NOMO-1 (cell line): ENCODE data around the gene NRF1.

Source experiments
- DNase-seq, 2 experiments: peaks; one replicate each; lab custom pipeline; 2025; ENCODE audit not compliant: unreplicated experiment in 2 of 2; lab: John Stamatoyannopoulos, UW

NRF1 gene

DNA sequence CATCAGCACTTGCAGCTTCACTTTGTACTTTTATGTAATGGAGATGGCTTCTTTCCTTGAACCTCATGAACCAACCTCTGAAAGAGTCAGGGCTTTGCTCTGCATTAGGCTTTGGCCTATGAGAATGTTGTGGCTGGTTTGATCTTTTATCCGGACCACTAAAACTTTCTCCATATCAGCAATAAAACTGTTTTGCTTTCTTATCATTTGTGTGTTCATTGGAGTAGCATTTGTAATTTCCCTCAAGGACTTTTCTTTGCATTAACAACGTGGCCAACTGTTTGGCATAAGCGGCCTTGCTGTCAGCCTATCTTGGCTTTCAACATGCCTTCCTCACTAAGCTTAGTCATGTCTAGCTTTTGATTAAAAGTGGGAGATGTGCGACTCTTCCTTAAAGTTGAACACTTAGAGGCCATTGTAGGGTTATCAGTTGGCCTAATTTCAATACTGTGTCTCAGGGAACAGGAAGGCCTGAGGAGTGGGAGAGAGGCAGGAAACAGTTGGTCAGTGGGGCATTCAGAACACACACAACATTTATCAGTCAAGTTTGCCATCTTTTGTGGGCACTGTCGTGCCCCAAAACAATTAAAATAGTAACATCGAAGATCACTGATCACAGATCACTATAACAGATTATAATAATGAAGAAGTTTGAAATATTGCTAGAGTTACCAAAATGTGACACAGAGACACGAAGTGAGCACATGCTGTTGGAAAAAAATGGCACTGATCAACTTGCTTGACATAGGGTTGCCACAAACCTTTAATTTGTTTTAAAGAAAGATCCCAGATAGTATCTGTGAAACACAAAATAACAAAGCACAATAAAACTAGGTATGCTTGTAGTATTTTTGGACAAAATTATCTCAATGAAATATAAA lies 64.7 kb downstream of the NRF1 start:
- no peak for DNase-seq

DNA sequence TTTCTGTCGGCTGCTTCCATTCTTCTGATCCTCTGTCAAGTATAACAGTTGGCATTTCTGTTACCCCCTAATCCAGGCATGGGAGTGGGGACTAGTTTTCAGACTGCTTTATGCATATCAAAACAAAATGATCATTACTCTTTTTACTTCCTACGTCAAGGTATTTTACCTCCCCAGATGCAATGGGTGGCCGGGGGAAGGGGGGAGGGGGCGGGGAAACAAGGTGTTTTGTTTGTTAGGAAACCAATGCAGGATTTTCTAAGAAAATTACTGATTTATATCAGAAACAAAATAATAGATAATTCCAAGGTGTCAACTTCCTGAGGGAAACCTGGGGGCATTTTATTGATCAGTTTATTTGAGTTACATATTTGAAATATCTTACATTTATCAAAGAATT lies 66.3 kb downstream of the NRF1 start:
- DNase-seq, result no peak

DNA sequence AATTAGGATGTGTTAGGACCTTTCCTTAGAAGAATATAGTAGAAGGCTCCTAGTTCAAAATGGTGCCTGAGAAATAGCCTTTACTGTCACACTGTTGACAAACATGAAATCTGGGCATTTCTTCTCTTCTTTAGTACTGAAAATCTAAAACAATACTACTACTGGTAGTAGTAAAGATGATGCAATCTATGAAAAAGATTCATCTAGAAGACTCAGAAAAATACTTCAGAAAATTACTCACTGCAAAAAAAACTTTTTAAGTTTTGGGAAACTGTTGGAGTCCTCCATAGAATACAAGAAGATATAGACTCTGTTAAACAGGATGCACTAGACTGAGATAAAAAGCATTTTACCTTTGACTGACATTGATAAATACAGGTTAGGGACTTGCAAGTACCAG lies 67.1 kb downstream of the NRF1 start:
- DNase-seq, result no peak

DNA sequence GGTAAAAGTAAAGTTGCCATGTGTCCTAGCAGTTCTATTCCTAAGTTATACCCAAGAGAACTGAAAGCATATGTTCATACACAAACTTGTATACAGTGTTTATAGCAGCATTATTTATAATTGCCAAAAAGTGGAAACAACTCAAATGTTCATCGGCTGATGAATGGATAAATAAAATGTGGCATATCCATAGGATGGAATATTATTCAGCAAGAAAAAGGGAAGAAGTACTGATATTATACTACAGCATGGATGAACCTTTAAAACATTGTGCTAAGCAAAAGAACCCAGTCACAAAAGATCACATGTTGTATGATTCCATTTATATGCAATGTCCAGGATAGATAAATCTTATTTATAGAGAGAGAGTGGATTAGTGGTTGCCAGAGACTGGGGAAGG lies 68.9 kb downstream of the NRF1 start:
- DNase-seq, result no peak

DNA sequence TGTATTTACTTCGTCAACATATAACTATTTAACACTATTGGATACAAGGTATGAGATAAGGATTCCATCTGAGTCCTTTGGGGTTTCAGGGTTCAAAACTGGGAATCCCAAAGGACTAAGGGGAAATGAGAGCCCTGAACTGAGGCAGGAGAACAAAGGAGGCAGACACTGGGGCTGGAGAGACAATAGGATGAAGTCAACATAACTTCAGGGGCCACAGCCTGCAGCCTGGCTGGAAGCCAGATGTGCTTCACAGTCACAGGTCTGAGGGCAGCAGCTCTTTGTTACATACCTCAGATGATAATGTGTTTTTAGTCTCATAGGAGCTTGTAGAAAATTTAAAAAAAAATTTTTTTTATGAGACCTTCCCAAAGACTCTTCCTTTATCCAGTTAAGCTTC lies 73.3 kb downstream of the NRF1 start:
- no peak for DNase-seq

DNA sequence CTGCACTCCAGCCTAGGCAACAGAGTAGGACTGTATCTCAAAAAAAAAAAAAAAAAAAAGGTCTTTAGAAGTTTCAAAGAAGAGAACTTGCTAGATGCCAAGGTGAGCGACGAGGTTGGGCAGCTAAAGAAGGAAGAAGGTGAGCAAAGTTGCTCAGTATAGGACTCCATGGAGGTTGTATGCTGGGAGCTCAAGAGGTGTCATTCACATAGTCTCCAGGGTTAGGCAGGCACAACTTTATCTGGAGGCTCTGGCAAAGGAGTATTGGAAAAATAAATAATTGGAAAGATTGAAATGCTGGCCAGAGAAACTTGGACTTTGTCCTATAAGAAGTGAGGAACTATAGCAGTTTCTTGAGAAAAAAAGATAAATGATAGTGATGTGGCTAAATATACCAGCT lies 74.5 kb downstream of the NRF1 start:
- no peak for DNase-seq

DNA sequence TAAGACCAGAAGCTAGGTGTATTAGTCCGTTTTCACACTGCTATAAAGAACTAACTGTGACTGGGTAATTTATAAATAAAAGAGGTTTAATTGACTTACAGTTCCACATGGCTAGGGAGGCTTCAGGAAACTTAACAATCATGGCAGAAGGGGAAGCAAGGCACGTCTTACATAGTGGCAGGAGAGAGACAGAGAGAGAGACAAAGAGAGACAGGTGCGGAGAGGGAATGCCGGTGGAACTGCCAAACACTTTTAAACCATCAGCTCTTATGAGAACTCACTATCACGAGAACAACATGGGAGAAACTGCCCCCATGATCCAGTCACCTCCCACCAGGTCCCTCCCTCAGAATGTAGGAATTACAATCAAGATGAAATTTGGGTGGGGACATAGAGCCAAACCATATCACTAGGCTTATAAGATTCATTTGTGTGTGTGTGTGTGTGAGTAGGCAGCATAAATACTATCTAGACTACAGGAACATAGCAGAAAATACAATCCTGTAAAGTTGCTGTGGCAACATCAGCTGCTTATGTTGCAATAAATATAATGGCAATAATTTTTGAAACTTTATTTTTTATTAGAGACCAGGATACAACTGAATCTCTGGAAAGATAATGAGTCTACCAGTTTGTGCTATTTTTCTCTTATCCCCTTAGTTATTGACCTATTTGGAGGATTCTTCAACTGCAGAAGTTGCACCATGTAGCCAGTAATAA lies 77.1 kb downstream of the NRF1 start:
- no peak for DNase-seq

DNA sequence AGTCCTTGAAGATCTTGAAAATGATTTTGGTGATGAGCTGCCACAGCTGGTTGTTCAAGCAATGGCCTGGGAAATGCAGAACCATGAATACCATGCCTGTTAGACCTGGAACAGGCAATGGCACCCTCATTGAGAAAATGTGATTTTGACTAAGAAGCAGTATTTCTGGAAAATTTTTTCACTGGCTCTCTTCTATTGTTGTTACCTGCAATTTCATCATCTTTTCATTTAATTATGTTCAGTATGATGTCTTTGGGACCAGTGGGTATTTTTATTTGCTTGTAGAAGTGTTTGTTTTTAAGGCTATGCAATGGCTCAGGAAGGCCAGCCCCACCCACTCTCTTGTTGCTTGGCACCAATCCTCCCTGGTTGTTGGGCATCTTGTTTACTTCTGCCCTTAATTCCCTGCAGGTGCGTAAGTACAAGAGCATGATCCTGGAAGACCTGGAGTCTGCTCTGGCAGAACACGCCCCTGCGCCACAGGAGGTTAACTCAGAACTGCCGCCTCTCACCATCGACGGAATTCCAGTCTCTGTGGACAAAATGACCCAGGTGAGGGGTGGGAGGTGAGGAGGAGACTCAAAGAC lies 78.6 kb downstream of the NRF1 start:
- DNase-seq, result no peak

DNA sequence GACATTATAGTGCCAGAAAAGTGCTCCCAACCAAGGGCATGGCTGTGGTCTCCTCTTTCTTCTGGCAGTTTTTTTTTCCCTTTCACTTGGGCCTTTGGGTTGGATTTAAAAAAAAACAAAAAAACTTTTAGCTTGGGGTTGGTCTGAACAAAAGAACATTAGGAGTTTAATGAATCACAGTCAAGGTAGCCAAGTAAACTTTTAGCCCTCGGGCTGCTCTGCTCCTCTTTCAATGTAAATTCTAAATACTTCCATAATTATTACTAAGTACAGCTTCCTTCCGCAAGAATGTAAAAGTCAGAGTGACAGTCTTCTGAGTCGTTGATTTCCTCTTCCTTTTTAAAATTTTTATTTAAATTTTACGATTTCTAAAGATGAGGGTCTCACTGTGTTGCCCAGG lies 79.2 kb downstream of the NRF1 start:
- DNase-seq, result no peak

DNA sequence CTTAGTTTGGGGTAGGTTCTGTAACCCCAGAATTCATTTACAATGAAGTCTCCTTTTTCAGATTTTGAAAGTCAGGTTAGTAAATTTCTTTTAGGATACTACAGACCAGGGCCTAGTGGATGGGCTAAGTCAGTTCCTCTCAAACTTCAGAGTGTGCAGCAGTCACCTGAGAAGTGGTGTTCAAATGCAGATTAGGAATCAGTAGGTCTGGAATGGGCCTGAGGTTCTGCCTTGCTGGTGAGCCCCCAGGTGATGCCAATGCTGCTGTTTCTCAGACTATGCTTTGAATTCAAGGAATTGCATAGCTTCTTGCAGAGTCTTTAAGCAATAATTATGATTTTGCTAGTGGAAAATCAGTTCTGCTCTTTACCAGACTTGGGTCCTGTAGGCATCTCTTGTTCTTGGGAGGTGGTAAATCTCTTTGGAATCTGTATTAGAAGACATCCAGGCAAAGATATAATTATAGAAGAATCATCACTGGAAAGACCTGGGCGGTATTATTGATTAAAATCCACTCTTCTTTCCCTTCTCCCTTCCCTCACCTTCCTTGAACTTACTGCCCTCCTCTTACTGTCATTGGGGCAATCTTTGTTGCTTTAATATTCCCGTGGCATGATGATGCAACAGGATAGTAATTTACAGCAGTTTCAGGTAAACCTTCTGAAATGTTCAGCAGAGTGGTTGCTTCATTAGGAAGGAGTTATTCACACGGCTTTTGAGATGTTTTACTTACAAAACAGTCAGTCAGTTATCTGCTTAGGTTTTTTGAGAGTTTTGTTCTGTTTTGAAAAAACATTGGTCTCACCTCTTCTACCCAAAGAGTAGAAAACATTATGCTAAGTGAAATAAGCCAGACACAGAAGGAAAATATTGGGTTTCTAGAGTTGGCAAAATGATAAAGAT lies 87.2 kb downstream of the NRF1 start:
- no peak for DNase-seq

DNA sequence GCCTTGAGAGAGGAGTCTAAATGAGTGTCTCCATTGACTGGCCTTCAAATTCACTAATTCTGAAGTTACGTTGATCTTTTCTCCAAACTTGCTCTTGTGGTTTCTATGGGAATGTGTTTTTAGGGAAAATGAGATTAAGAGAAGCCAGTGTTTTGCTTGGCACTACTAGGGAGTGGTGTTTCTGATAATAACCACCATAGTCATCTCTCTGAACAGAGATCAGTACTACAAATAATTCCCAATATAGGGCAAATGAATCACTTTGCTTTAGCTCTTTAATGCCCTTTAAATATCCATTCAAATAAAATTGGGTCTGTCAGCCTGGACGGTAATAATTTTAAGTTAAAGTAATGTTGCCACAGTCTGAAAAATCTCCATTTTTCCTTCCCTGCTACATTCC lies 90.8 kb downstream of the NRF1 start:
- no peak for DNase-seq

DNA sequence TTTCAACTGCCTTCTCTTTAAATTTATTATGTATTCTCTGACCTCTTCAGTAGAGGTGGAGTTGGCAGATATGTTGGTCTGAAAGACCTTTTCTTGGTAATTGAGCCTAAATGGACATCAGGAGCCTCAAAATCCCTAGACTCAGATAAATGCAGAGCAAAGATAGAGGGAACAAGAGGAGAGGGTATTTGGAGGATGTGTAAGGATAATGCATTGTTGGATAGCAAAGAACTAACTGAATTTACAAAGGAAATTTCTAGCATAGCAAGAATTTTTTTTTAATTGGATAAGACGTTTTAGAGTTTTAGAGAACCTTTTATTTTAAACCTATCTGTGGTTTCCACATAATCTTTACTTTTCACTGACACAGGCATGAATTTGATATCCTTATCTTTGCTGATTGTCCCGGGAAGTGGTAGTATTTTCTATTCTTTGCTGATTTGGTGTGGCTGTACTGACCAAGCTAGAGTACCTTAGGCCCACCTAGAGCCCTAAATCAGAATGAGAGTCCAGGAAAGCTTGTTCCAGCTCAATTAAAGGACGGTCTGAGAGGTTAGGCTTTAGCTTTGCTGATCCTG lies 91.3 kb downstream of the NRF1 start:
- no peak for DNase-seq

DNA sequence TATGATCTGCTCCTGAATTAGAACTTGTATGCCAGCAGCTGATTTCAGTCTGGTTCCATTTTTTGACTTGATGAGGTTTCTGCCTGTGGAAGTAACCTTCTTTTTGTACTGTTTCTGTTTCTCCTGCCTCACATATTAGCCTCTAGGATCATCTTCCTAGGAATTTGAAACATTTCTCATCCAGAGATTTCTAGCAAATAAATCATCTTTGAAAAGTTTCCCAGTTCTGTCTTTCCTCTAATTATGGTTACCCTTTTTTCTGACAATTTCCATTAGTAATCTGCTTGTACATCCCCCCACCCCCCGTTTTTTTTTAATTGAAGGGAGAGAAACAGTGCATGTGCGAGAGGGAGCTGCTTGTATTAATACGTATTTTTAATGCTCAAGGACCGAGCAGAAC lies 92.2 kb downstream of the NRF1 start:
- DNase-seq, result no peak

DNA sequence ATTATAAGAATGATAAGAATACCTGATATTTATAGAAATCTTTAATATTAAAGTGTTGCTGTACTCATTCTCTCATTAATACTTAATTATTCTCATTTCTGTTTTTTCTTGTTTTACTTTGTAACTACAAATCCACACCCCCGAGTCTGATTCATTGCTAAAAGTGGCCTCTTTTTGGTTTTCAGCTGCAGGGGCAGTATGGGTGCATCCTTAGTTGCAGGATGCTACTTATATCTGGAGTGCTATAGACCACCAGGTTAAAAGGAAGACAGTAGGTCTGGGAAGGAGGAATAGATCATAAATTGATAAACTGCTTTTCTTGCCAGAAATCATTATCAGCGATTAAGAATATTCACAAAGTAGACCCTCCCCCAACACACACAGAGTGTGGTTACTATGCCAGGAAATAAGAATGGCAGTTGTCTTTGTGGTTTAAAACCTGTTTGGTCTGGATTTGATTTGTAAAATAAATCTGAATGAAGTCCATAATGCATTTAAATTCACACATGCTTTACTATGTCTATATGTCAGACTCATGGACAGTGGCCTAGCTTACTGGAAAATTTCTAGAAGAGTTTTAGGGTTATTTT lies 96.5 kb downstream of the NRF1 start:
- no peak for DNase-seq

DNA sequence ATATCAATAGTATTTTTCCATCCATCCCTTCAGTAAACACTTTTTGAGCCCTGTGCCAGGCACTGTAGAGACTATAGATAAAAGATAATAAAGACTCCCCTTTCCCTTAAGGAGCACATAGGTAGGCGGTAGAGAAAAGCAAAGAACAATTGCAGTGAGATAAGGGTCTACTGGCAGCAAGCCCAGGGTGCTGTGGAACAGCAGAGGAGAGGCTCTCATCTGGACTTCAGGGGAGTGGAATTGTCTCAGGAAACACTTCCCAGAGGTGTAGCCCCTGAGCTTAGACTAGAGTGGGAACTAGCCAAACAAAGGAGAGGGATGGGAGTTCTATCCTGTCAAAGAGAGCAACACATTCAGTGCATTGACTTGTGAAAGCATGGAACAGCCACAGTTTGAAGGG lies 102.0 kb downstream of the NRF1 start:
- no peak for DNase-seq

DNA sequence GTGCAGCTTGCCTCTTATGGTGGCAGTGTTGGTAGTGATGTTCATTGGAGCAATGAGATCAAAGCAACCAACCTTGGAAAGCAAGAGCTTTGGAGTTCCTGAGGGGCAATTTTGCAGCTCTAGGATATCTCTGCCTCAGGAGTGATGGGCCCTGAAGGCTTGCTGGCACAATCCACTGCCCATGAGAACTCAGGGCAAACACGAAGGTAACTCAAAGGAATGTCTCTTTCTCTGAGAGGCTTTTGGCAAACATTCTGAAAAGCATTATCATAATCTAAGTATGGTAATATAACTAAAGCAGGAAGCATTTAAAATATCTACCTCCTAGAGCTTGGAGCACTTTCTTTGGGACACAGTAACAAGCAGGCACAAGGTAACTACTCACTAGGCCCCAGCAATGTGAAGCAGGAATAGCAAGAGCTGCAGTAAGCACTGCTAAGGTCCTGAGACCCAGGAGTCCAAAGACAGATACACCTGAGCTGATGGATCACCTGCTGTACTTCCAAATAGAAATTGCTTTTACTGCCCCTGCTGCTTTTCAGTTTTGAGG lies 103.1 kb downstream of the NRF1 start:
- DNase-seq, result no peak

DNA sequence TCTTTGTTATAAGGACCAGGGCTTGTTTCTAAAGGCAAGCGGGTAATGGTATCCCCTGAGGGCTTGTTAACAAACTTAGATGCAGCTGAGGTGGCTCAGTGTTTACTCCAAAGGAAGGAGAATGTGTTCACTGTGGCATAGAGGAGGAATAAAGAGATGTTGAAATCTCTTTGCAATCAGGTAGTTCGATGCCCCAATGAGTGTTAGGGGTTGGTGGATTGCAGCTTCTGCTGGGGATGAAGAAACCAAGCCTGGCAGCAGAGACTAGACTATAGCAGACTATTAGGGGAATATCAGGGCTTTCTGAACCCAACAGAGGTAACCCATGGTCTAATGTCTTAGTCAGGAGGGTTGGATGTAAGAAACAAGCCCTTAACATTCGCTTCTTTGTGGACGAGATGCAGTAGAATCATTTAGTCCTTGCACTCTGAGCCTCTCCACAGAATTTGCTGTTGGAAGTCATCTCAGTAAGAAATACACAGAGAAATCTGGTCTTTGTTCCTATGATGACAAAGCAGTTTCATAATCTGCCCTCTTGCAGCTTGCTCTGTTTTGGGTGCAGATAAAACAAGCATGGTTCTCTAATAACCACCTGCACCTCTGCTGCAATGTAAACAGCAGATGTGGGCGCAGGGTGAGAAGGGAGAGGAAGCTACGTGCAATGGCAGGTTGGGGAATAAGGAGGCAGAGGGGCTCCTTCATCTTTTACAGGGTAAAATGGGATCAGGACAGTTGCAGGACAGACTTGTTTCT lies 108.6 kb downstream of the NRF1 start:
- no peak for DNase-seq

DNA sequence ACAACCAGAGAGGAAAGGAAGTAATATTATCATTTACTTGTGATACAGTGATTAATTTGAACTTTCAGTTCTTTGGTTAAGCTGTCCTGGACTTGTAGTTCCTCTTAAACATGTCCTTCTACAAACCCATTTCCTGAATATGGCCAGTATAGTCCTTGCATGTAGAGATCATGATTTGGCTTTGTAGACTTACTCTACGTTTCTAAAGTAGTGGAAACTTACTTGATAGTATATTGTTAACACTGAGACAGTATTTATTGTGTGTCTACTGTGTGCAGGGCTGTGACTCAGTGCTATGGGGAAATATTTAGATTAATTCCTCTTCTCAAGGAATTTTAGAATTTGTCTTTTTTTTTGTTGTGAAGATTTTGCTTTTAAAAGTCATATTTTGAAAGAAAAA lies 109.5 kb downstream of the NRF1 start:
- no peak for DNase-seq

DNA sequence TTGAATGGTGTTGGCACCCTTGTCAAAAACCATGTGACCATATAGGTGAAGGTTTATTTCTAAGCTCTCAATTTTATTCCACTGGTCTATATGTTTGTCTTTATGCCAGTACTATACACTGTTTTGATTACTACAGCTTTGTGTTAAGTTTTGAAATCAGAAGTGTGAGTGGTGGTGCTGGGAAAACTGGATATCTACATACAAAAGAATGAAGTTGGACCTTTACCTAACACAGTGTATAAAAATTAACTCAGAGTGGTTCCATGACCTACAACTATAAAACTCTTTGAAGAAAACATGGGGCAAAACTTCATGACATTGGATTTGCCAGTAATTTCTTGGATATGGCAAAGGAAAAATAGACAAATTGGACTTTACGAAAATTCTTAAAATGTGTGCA lies 112.2 kb downstream of the NRF1 start:
- no peak for DNase-seq
